Activated T-helper 9 cell treated with anti-CD3 and anti-CD28 coated beads, Interleukin-2, amount 50 U/mL, for 16 hours (primary cell): ENCODE results near the gene HSD11B2.
A peak's percentile ranks its signal among the peaks of the same experiment; 100 is the strongest.

Experiments used
- DNase-seq: peaks from one replicate; pipeline ENCODE4 v3.0.0-alpha.2; 2020; ENCODE audit warnings: low read depth

The HSD11B2 gene

DNA sequence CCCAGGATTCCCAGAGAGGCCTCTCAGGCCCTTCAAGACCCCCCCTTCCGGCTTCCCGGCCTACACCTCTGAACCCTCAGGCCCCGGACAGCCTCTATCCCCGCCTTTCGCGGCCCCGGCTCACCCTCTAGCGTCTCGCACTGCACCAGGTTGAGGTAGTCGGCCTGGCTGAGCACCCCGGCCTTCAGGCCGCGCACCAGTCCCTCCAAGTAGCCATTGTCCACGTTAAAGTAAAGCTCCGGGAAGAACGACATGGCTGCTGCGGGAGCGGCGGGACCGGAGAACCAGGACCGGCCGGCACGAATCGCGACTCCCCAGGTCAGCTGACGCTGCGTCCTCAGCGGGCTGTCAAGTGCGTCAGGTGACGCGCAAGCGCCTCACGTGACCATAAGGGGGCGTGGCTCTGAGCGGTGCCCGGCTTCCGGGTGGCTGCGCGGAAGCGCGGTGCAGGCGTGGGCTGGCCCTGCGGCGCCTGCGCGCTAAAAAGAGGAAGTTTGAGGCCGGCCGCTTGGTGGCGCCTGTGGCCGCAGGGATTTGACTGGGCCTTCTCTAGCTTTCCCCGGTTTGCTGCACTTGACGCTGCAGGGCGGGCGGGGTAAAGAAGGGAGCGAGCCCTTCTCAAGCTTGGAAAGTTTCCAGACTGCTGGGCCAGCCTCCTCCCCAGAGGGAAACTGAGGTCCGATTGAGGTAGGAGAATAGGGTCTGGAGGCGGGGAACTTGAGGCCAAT is 50.1 kb downstream of the HSD11B2 start, which contains the start of gene ATP6V0D1:
ATP6V0D1 (minus strand) TSS at position 325 of the 728 bp plus-strand sequence; CDS start at position 254, 71 bp downstream.
- DNase-seq: peak; percentile 99

GRCh38 chr16:67481561-67482232 is 50.8 kb downstream of the HSD11B2 start:
- peak; percentile 24 for DNase-seq

DNA sequence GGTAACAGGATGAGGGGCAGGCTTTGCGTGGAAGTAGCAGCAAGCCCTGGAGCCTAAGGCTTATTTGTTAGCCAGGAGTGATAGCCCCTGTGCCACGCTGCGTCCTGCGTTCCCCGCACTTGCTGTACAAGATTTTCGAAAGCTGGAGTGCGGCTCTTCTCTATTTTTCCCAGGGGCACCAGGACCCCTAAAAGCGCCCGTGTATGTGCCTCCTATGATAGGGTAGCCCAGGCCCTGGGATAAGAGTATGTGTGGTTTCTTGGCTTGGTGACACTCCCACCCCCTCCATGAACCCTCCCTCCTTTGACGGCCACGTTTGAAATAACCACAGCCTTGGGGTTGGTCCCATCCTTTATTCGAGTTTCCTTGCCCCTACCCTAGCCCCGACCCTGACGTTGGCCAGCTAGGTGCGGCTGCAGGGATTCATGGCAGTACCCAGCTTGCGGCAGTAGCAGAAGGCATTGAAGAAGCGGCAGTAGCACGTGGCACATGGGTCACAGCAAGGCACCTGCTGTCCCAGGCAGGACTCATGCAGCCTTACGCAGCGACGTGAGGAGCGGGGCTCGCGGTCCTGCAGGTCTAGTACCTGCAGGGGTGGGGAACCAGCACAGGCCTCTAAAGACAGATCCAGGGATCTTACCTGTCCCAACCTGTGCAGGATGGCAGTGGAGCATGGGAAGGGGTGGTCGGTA is 51.5 kb downstream of the HSD11B2 start:
- DNase-seq: no peak

- DNase-seq: no peak
Measured at GRCh38 chr16:67483150-67483549, 52.2 kb downstream of the HSD11B2 start, which contains the start of gene AGRP. Gene AGRP, minus strand, starts transcription at chr16:67483547. Its CDS starts 149 bp downstream, at chr16:67483398.

- no peak for DNase-seq
Measured at GRCh38 chr16:67483731-67484525, 53.0 kb downstream of the HSD11B2 start.

- no peak for DNase-seq
Measured at GRCh38 chr16:67486805-67487204, 55.9 kb downstream of the HSD11B2 start.
